ENCODE data around the gene ARHGEF9.

DNA sequence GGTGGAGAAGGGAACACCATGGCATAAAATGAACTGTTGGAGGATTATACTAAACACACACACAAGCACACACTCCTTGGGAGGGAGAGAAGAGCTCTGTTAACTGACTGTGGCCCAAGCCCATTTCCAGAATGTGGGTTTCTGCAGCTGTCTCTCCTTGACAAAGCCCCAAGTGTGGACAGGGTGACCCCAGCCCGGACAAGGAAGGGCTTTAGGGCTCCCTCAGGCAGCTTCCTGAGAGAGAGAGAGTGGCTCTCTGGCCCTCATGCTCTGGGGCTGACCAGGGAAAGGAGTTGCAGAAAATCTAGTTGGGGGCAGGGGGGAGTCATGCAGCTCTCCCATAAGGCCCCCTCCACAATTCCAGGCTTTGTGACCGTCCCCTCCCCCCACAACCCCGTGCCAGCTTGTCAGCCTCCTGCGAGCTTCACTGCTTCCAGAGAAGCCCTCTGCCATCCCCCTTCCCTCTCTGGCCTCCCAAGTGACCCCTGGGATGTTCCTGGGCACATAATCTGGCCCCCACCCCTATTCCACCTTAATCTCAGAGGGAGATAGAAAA lies 590 bp downstream of the ARHGEF9 start:
- TF ChIP-seq, protein P1, sequence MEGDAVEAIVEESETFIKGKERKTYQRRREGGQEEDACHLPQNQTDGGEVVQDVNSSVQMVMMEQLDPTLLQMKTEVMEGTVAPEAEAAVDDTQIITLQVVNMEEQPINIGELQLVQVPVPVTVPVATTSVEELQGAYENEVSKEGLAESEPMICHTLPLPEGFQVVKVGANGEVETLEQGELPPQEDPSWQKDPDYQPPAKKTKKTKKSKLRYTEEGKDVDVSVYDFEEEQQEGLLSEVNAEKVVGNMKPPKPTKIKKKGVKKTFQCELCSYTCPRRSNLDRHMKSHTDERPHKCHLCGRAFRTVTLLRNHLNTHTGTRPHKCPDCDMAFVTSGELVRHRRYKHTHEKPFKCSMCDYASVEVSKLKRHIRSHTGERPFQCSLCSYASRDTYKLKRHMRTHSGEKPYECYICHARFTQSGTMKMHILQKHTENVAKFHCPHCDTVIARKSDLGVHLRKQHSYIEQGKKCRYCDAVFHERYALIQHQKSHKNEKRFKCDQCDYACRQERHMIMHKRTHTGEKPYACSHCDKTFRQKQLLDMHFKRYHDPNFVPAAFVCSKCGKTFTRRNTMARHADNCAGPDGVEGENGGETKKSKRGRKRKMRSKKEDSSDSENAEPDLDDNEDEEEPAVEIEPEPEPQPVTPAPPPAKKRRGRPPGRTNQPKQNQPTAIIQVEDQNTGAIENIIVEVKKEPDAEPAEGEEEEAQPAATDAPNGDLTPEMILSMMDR (IDR thresholded peaks at IDR 0.05) = no peak
- no peak for TF ChIP-seq POLR2A (IDR thresholded peaks at IDR 0.05)

Data from upper lobe of left lung (tissue), 4 donors.